Neural cell (in vitro differentiated cells): ENCODE data around the gene CTNNA1. TPM values are rescaled to one million over a fixed set of nuclear protein-coding genes. Genes with fewer than 3 reads are reported as not detected.

Experiments used
- H2AFZ ChIP-seq: fragments of 200-600, 300-800 bp; sonication (generic), shearing (Covaris generic); 2 replicates; pipeline ENCODE4 v1.6.0; 2014; ENCODE audit warnings: low read depth, mild to moderate bottlenecking, antibody characterized with exemption, low read length, moderate library complexity
- H3F3A ChIP-seq: fragments of 200-600 bp; shearing (Covaris generic); 2 replicates; pipeline ENCODE4 v1.6.1; 2016; ENCODE audit warnings: mild to moderate bottlenecking, moderate library complexity, mixed read lengths, antibody characterized with exemption, low read length; ENCODE audit not compliant: insufficient read depth, poor library complexity, severe bottlenecking
- H3K27ac ChIP-seq: fragments of 200-600, 300-800 bp; sonication (generic), shearing (Covaris generic); 2 replicates; pipeline ENCODE4 v1.5.1; 2014; ENCODE audit warnings: mild to moderate bottlenecking, low read length, moderate library complexity
- H3K27me3 ChIP-seq: fragments of 300-800, 200-600 bp; sonication (generic), shearing (Covaris generic); 2 replicates; pipeline ENCODE4 v1.6.0; 2014; ENCODE audit warnings: mild to moderate bottlenecking, low read depth, low read length, moderate library complexity; ENCODE audit not compliant: insufficient read depth
- H3K36me3 ChIP-seq: fragments of 300-800, 200-600 bp; sonication (generic), shearing (Covaris generic); 2 replicates; pipeline ENCODE4 v1.5.1; 2014; ENCODE audit warnings: mild to moderate bottlenecking, antibody characterized with exemption, low read length, moderate library complexity; ENCODE audit not compliant: insufficient read depth
- H3K4me2 ChIP-seq: fragments of 300-800, 200-600 bp; sonication (generic), shearing (Covaris generic); 2 replicates; pipeline ENCODE4 v1.6.0; 2014; ENCODE audit warnings: mild to moderate bottlenecking, low read length
- H3K4me3 ChIP-seq: fragments of 300-800, 200-600 bp; sonication (generic), shearing (Covaris generic); 2 replicates; pipeline ENCODE4 v1.5.1; 2014; ENCODE audit warnings: mild to moderate bottlenecking, low read length, moderate library complexity
- H3K79me2 ChIP-seq: fragments of 200-600 bp; shearing (Covaris generic); replicated peaks from 2 replicates; pipeline ENCODE4 v1.6.0; 2014; ENCODE audit warnings: mild to moderate bottlenecking, low read length, moderate library complexity; ENCODE audit not compliant: insufficient read depth
- H3K9ac ChIP-seq: fragments of 300-800, 200-600 bp; sonication (generic), shearing (Covaris generic); 2 replicates; pipeline ENCODE4 v1.6.1; 2016; ENCODE audit warnings: mild to moderate bottlenecking, low read length, mixed read lengths
- H3K9me2 ChIP-seq: fragments of 200-600 bp; shearing (Covaris generic); 2 replicates; pipeline ENCODE4 v1.6.1; 2016; ENCODE audit warnings: mild to moderate bottlenecking, low read length, mixed read lengths; ENCODE audit not compliant: insufficient read depth
- H3K9me3 ChIP-seq: fragments of 200-600, 300-800 bp; sonication (generic), shearing (Covaris generic); 2 replicates; pipeline ENCODE4 v1.6.1; 2016; ENCODE audit warnings: mild to moderate bottlenecking, mixed run types, low read length, moderate library complexity, mixed read lengths
- H4K20me1 ChIP-seq: fragments of 200-600 bp; shearing (Covaris generic); 2 replicates; pipeline ENCODE4 v1.6.1; 2016; ENCODE audit warnings: mild to moderate bottlenecking, mixed run types; ENCODE audit not compliant: insufficient read depth
- EP300 ChIP-seq: fragments of 450-650 bp; conservative IDR thresholded peaks from 2 replicates; pipeline ENCODE4 v1.6.1; 2014; ENCODE audit warnings: antibody characterized with exemption, mild to moderate bottlenecking, moderate library complexity; ENCODE audit not compliant: poor library complexity, severe bottlenecking
- EZH2 ChIP-seq: fragments of 200-600, 300-800 bp; shearing (Covaris generic), sonication (generic); IDR thresholded peaks from 2 replicates; pipeline ENCODE4 v1.6.1; 2014; ENCODE audit warnings: antibody characterized with exemption, low read length, borderline replicate concordance, mild to moderate bottlenecking; ENCODE audit not compliant: insufficient read depth, poor library complexity, severe bottlenecking
- MXI1 ChIP-seq: fragments of 450-650 bp; conservative IDR thresholded peaks from 2 replicates; pipeline ENCODE4 v1.6.1; 2014; ENCODE audit warnings: antibody characterized with exemption, mild to moderate bottlenecking; ENCODE audit not compliant: poor library complexity, severe bottlenecking
- POLR2AphosphoS5 ChIP-seq: IDR thresholded peaks from 2 replicates; pipeline ENCODE4 v1.6.1; 2012
- RAD21 ChIP-seq: fragments of 450-650 bp; conservative IDR thresholded peaks from 2 replicates; pipeline ENCODE4 v1.6.1; 2014; ENCODE audit warnings: antibody characterized with exemption, mild to moderate bottlenecking, moderate library complexity
- SMC3 ChIP-seq: fragments of 450-650 bp; conservative IDR thresholded peaks from 2 replicates; pipeline ENCODE4 v1.6.1; 2014; ENCODE audit warnings: antibody characterized with exemption, mild to moderate bottlenecking, moderate library complexity; ENCODE audit not compliant: poor library complexity
- TAF1 ChIP-seq: IDR thresholded peaks from 2 replicates; pipeline ENCODE4 v1.6.1; 2012; ENCODE audit warnings: low read depth
- polyA plus RNA-seq: library from polyadenylated mRNA; depleted of rRNA; stranded (reverse); fragments of >200 nt; gene quantifications from 2 replicates; pipeline ENCODE4 v1.2.3, GENCODE V29; 2014
- TF ChIP-seq, protein P1 (sequence below): IDR thresholded peaks from 2 replicates; pipeline ENCODE4 v1.6.1; 2012; ENCODE audit warnings: borderline replicate concordance
- TF ChIP-seq, protein P2 (sequence below): fragments of 450-650 bp; IDR thresholded peaks from 2 replicates; pipeline ENCODE4 v1.5.1; 2014; ENCODE audit warnings: antibody characterized with exemption, mild to moderate bottlenecking, moderate library complexity; ENCODE audit not compliant: poor library complexity, severe bottlenecking

Gene CTNNA1
- polyA plus RNA-seq, 1 donor from 2014 or later, result 87.9 TPM

DNA sequence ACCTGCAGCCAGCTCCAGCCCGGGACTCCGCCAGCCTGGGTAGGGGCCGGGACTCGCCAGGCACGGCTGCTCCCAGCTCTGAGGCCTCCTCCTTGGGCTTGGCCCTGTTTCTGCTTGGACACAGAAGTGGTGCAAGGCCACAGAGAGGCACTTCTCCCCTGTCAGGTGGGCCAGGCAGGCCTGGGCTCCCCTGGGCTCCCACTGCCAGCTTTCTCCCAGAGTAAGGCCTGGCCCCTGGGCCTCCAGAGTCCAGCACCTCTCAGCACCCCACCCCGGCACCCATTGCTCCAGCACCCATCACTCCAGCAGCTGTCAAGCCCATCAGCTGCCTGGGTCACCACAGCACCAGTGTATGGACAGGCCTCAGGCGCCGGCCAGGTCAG is 193.0 kb downstream of the CTNNA1 start:
- no peaks in the 10 kb centered on the region for H3K36me3 ChIP-seq
- H3K9me2 ChIP-seq, result no peaks in the 10 kb centered on the region
- no peaks in the 10 kb centered on the region for H3K27me3 ChIP-seq
- peak overlapping the region; percentile 26 for H3K9ac ChIP-seq
- H3K9me3 ChIP-seq, result no peaks in the 10 kb centered on the region
- H3K4me2 ChIP-seq, result no peak overlapping the region
- H3K27ac ChIP-seq, result no peak overlapping the region
- H3K4me3 ChIP-seq, result no peak overlapping the region
- no peaks in the 10 kb centered on the region for H4K20me1 ChIP-seq
- TF ChIP-seq, protein P1, sequence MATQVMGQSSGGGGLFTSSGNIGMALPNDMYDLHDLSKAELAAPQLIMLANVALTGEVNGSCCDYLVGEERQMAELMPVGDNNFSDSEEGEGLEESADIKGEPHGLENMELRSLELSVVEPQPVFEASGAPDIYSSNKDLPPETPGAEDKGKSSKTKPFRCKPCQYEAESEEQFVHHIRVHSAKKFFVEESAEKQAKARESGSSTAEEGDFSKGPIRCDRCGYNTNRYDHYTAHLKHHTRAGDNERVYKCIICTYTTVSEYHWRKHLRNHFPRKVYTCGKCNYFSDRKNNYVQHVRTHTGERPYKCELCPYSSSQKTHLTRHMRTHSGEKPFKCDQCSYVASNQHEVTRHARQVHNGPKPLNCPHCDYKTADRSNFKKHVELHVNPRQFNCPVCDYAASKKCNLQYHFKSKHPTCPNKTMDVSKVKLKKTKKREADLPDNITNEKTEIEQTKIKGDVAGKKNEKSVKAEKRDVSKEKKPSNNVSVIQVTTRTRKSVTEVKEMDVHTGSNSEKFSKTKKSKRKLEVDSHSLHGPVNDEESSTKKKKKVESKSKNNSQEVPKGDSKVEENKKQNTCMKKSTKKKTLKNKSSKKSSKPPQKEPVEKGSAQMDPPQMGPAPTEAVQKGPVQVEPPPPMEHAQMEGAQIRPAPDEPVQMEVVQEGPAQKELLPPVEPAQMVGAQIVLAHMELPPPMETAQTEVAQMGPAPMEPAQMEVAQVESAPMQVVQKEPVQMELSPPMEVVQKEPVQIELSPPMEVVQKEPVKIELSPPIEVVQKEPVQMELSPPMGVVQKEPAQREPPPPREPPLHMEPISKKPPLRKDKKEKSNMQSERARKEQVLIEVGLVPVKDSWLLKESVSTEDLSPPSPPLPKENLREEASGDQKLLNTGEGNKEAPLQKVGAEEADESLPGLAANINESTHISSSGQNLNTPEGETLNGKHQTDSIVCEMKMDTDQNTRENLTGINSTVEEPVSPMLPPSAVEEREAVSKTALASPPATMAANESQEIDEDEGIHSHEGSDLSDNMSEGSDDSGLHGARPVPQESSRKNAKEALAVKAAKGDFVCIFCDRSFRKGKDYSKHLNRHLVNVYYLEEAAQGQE, result no peak
- TF ChIP-seq, protein P2, sequence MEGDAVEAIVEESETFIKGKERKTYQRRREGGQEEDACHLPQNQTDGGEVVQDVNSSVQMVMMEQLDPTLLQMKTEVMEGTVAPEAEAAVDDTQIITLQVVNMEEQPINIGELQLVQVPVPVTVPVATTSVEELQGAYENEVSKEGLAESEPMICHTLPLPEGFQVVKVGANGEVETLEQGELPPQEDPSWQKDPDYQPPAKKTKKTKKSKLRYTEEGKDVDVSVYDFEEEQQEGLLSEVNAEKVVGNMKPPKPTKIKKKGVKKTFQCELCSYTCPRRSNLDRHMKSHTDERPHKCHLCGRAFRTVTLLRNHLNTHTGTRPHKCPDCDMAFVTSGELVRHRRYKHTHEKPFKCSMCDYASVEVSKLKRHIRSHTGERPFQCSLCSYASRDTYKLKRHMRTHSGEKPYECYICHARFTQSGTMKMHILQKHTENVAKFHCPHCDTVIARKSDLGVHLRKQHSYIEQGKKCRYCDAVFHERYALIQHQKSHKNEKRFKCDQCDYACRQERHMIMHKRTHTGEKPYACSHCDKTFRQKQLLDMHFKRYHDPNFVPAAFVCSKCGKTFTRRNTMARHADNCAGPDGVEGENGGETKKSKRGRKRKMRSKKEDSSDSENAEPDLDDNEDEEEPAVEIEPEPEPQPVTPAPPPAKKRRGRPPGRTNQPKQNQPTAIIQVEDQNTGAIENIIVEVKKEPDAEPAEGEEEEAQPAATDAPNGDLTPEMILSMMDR, result no peak
- TF ChIP-seq EZH2 (no peak), EP300 (no peak), MXI1 (no peak), SMC3 (no peak), POLR2AphosphoS5 (no peak)
- H3K79me2 ChIP-seq, result no peaks in the 10 kb centered on the region
- no peak overlapping the region for H2AFZ ChIP-seq
- H3F3A ChIP-seq, result no peaks in the 10 kb centered on the region

DNA sequence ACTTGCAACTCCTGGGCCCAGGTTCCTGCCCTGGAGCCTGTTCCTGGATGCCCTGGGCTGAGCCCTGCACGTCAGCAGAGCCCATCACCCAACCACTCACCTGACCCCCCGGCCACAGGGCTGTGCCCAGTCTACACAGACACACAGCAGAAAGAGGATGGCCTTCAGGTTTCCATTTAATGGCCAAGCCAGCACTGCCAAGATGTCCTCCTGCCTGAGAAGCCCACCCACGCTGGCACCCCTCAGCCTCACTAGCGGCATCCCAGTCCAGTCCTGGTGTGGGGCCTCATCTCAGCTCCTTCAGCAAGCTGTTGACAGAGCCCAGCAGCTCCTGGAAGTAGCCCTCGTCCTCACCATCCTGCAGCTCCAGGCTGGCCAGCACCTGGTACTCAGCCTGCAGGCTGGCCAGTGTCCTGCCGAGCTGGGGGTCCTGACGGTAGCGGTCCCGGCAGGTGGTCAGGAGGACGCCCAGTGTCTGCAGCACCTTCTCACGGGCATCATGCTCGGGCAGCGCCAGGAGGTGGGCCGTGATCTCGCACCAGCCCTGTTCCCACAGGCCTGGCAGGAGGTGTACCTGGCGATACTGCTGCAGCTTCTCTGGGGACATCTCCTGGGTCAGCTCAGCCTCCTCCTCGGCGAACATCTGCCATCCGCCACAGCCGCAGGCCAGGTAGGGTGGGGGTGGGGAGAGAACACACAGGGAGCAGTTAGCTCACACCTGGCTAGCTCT is 193.8 kb downstream of the CTNNA1 start:
- Histone ChIP-seq H3K9me3 (no peaks in the 10 kb centered on the region), H3K79me2 (no peaks in the 10 kb centered on the region), H3F3A (no peaks in the 10 kb centered on the region), H3K4me3 (no peak overlapping the region), H3K27ac (no peak overlapping the region), H4K20me1 (no peaks in the 10 kb centered on the region), H3K27me3 (no peaks in the 10 kb centered on the region), H3K9ac (no peak overlapping the region), H2AFZ (no peak overlapping the region), H3K36me3 (no peaks in the 10 kb centered on the region), H3K4me2 (no peak overlapping the region), H3K9me2 (no peaks in the 10 kb centered on the region)
- no peak for TF ChIP-seq EP300
- TF ChIP-seq, protein P1, result no peak
- no peak for TF ChIP-seq EZH2
- TF ChIP-seq RAD21, result no peak
- no peak for TF ChIP-seq SMC3
- TF ChIP-seq MXI1, result no peak
- TF ChIP-seq TAF1, result no peak
- TF ChIP-seq, protein P2, result no peak
- TF ChIP-seq POLR2AphosphoS5, result no peak
